ENCODE measurements around the gene PNMA1.

The PNMA1 gene

DNA sequence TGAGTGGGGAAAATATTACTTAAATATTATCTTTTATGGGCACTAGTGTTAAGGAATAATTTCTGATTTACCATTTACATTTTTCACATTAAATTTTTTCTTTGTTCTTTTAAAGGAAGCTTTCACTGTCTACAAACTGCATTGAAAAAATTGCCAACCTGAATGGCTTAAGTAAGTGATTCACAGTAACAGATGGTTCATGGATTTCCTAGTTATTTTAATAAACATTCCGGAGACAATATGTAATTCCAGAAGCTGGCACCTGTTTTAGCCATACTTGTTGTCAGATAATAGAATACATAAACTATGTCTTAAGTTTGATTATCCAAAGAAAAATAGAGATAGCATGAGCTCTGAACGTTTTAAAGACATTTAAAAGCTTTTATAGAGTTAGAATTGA, 52.3 kb downstream of the PNMA1 start:
- no peak for DNase-seq

Data from activated gamma-delta T cell treated with Interleukin-2 at 50 U/mL for 16 hours (primary cell).